Coronary artery (tissue), 2 donors: Measurements from ENCODE around the gene CLASP2.

Experiments used
- DNase-seq: peaks from one replicate; pipeline ENCODE4 v3.0.0-alpha.2; 2017; ENCODE audit warnings: low spot score
- H3K27ac ChIP-seq, 2 donors: fragments of 200-600 bp; sonication (generic); one replicate each; pipeline ENCODE4 v1.5.1; 2016 to 2019
- H3K4me3 ChIP-seq: fragments of 200-600 bp; sonication (generic); 2 replicates; pipeline ENCODE4 v1.5.1; 2016; ENCODE audit warnings: mild to moderate bottlenecking, moderate library complexity
- CTCF ChIP-seq: fragments of 200-600 bp; sonication (generic); IDR thresholded peaks from one replicate; pipeline ENCODE4 v1.5.1; 2019; ENCODE audit warnings: antibody characterized with exemption

Gene CLASP2

DNA sequence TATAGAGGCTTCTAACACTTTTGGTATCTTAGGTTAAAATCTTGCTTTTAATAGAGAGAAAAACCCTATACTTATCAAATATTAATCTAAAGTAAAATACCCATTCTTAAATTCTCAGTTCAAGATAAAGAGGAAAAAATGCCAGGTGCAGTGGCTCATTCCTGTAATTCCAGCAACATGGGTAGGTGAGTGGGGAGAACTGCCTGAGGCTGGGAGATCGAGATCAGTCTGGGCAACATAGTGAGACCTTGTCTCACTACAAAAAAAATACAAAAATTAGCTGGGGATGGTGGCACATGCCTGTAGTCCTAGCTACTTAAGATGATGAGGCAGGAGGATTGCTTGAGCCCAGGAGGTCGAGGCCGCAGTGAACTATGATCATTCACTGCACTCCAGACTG, 135.8 kb downstream of the CLASP2 start:
- Histone ChIP-seq H3K4me3 (no peak overlapping the region), H3K27ac (no peak overlapping the region)
- no peak for DNase-seq
- no peak for TF ChIP-seq CTCF

GRCh38 chr3:33581666-33582065, 136.4 kb downstream of the CLASP2 start:
- DNase-seq: no peak
- H3K27ac ChIP-seq: no peak overlapping the region
- no peak overlapping the region for H3K4me3 ChIP-seq
- TF ChIP-seq CTCF: no peak

DNA sequence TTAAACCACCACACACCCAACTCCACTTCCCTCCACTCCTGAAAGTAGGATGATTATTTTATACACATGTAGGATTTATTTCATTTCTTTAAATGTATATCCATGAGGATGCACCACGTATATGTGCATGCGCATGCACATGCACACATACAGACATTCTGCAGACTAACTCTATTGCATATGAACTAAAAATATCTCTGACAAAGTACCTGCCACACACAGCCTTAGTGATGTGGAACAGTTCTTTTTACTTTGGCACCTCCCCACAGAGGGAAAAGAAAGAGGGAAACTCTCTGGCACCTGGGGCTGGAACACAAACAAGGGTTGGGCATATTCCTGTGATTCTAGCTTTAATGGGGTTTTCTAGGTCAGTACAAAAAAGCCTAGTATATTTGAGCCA, 138.2 kb downstream of the CLASP2 start:
- no peak for DNase-seq
- no peak overlapping the region for H3K27ac ChIP-seq
- H3K4me3 ChIP-seq: no peak overlapping the region
- no peak for TF ChIP-seq CTCF

DNA sequence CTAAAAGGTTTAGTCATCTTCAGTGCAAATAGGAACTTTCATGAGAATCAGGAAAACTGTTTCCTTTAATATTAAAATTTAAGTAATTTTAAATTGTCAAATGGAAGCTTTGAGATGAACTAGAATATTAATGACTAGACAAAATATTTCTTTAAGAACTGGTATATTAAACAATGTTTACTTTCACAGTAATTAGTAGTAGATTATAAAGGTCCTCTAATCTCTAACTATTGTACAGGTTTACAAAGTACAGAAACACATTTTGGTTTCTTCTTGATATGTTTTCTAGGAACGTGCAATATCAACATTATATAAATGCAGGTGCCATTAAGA, 138.9 kb downstream of the CLASP2 start:
- DNase-seq: no peak
- Histone ChIP-seq H3K4me3 (no peak overlapping the region), H3K27ac (no peak overlapping the region)
- no peak for TF ChIP-seq CTCF

DNA sequence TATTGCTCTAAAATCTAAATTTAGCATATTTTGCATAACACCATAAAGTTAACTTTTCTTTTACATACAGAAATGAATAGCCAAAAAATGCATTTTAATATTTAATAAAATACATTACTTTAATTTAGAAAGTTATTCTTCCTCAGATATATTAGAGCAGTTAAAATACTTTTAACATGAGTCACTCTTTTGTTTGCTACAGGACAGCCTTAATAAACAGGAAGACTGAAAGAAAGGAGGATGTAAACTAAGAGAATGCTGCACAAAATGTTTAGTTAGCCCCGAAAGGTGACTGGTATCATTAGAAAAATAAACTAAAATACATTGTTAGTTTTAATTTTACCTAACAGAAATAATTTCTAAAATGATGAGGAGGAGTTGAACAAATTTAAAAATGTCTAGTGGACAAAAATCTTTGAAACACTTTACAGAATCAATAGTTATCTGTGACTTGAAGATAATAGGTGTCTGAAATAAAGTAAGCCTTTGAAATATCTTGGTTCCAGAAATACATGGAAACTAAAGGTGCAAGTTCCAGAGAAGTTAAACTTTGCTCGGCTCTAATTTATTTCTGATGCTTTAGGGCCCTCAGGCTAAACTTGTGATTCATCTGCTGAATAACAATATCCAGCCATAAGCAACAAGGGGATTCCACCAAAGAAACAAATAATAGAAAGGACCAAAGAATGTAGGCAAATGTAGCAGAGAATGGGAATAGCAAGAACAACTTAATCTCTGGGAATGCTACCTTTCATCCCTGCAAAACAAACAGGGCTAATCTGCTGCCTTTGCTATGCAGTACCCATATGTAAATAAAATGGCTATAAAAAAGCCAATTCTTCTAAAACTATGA, 139.5 kb downstream of the CLASP2 start:
- no peak overlapping the region for H3K27ac ChIP-seq
- TF ChIP-seq CTCF: no peak
- no peak for DNase-seq
- no peak overlapping the region for H3K4me3 ChIP-seq

GRCh38 chr3:33577588-33577987, 140.5 kb downstream of the CLASP2 start:
- no peak overlapping the region for H3K27ac ChIP-seq
- no peak for TF ChIP-seq CTCF

DNA sequence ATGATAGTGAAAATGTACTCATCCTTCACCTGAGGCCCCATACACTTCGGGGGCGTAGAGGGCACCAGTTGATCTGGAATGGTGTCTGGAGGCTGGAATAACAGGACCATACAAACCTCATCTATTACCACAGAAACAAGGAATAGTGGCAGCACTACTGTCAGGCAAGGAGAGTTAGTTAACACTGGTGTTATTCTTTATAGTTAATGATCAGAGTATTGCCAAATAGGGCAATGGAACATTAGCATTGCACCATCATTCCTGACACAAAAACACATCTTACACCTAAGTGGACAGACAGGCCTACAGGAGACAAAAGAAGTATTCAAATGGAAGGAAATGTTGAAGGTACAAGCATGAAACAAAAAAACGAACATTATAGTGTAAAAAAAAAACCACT, 140.9 kb downstream of the CLASP2 start:
- no peak for TF ChIP-seq CTCF
- DNase-seq: no peak
- Histone ChIP-seq H3K27ac (no peak overlapping the region), H3K4me3 (no peak overlapping the region)

More at GRCh38 chr3:33577588-33577987, 140.5 kb downstream of the CLASP2 start:
- H3K4me3 ChIP-seq: no peak overlapping the region
- DNase-seq: no peak
